ENCODE measurements around the gene WNK2.

WNK2 gene

GRCh38 chr9:93297659-93298497 is 113.9 kb downstream of the WNK2 start:
- no peak overlapping the region for H3K27ac Mint-ChIP-seq
- DNase-seq (no peak), ATAC-seq (replicated peaks) (no peak)
- peaks cover 18 to 36% of the 10 kb centered on the region in 2 donors for H3K4me1 Mint-ChIP-seq
- no peaks in the 10 kb centered on the region for H3K36me3 Mint-ChIP-seq
- no peak overlapping the region for H3K4me3 Mint-ChIP-seq
- H3K27me3 Mint-ChIP-seq, result peaks cover 13 to 32% of the 10 kb centered on the region in 2 donors
- H3K9me3 Mint-ChIP-seq, result no peaks in the 10 kb centered on the region

DNA sequence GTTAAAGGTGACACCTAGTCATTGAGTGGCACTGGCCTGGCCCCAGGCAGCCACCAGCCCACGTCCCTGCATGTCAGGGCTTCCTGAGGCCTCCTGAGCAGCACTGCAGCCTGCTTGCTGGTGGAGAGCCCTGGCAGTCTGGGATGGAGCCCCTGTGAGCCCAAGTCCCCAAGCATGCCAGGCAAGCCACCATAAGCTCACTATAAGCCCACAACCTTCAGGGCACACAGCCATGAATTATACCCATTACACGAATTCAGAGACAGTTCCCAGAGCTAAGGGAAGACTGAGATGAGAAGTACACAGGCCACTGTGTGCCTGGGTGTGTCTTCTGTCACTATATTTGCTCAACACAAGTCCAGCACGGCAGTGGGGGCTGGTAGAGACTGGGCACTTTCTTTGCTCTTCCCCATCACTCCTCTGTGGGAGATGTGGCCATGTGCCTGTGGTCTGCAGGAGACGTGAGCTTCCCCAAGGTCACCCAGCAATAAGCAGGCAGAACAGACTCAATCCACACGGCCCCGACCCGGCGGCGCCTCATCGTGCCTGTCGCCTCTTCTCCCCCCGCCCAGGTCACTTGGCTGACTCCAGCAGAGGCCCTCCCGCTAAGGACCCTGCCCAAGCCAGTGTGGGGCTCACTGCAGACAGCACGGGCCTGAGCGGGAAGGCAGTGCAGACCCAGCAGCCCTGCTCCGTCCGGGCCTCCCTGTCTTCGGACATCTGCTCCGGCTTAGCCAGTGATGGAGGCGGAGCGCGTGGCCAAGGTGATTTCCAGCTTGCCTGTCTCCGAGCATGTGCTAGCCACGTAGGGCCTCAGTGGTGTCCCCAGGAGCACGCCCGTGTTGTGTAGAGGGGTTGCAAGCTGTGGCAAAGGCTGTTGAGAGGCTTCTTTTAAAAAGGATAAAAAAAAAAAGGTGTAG is 114.8 kb downstream of the WNK2 start:
- Mint-ChIP-seq H3K4me3 (no peak overlapping the region), H3K9me3 (no peaks in the 10 kb centered on the region), H3K27me3 (peaks cover 10 to 28% of the 10 kb centered on the region in 2 donors), H3K4me1 (peaks cover 16 to 33% of the 10 kb centered on the region in 2 donors), H3K36me3 (no peaks in the 10 kb centered on the region), H3K27ac (no peak overlapping the region)
- DNase-seq, result no peak
- no peak for ATAC-seq (replicated peaks)

- H3K36me3 Mint-ChIP-seq, result no peaks in the 10 kb centered on the region
- peaks cover 10 to 25% of the 10 kb centered on the region in 2 donors for H3K4me1 Mint-ChIP-seq
- no peak for ATAC-seq (replicated peaks)
- H3K27me3 Mint-ChIP-seq, result peaks cover 5 to 19% of the 10 kb centered on the region in 2 donors
- no peak for DNase-seq
- no peak overlapping the region for H3K4me3 Mint-ChIP-seq
- H3K27ac Mint-ChIP-seq, result no peak overlapping the region
- no peaks in the 10 kb centered on the region for H3K9me3 Mint-ChIP-seq
These were observed 115.7 kb downstream of the WNK2 start for GRCh38 chr9:93299418-93300174.

- no peak overlapping the region for H3K4me3 Mint-ChIP-seq
- H3K9me3 Mint-ChIP-seq, result no peaks in the 10 kb centered on the region
- H3K4me1 Mint-ChIP-seq, result peaks cover 8 to 19% of the 10 kb centered on the region in 2 donors
- no peak for ATAC-seq (replicated peaks)
- H3K27me3 Mint-ChIP-seq, result peaks cover 5 to 18% of the 10 kb centered on the region in 2 donors
- no peaks in the 10 kb centered on the region for H3K36me3 Mint-ChIP-seq
- DNase-seq, result no peak
- no peak overlapping the region for H3K27ac Mint-ChIP-seq
These were observed 116.2 kb downstream of the WNK2 start for GRCh38 chr9:93300175-93300572.

- Mint-ChIP-seq H3K4me3 (no peak overlapping the region), H3K27ac (no peak overlapping the region), H3K9me3 (no peaks in the 10 kb centered on the region), H3K36me3 (no peaks in the 10 kb centered on the region), H3K27me3 (peaks cover 5 to 18% of the 10 kb centered on the region in 2 donors), H3K4me1 (peaks cover 6 to 19% of the 10 kb centered on the region in 2 donors)
- ATAC-seq (replicated peaks) (no peak), DNase-seq (no peak)
These were observed 116.7 kb downstream of the WNK2 start for GRCh38 chr9:93300585-93301081.

DNA sequence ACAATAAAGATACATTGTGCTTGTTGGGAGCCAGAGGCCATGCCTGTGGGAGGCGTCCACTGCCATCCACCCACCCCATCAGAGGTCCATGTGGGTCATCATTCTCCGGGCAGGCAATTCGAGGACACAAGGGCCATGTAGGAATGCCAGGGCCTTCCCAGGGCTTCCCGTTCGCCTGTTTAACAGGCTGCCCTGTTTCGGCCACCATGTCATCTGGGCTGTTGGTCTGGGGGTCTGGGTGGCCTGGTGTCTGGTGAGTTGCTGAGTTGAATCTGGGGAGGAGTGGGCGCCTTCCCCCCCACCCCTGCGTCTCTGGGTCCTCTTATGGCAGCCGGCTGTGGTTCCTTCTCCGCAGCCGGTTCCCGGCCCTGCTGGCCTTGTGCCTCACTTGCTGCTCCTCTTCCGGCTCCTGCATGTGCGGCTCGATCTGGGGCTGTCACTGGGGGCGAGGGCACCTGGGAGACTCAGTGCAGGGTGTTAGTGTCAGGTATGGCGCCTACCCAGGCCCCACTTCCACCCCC is 117.4 kb downstream of the WNK2 start:
- Mint-ChIP-seq H3K4me1 (peaks cover 5 to 19% of the 10 kb centered on the region in 2 donors), H3K27me3 (peaks cover 5 to 18% of the 10 kb centered on the region in 2 donors), H3K36me3 (no peaks in the 10 kb centered on the region), H3K27ac (peak overlapping the region; percentile 27), H3K4me3 (no peak overlapping the region), H3K9me3 (no peaks in the 10 kb centered on the region)
- ATAC-seq (replicated peaks) (no peak), DNase-seq (no peak)

DNA sequence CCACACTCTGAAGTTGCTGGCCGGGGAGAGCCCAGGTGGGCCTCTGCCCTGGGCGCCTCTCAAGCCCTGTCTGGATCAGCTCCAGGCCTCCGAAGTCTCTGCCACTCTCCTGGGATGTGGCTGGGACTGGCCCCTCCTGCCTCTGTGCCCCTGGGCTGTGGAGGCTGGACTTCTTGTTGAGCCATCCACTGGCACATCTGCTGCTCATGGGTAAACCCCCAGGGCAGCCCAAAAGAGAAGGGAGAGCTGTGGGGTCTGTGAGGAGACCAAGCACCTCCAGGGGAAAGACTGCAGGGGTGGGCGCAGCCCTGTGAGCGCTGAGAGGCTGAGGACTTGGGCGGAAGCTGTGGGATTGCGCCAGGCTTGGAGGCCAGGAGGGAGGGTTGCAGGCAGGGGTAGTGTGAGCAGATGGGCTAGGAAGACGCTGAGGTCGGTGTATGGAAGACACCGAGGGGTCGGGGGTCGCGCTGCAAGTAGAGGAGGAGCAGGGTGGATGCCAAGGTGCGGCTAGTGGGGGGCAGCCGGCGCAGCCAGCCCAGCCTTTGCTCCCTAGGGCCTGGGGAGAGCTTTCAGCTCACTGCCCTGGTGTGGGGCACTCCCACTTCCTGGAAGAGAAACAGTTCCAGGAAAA is 118.1 kb downstream of the WNK2 start:
- ATAC-seq (replicated peaks) (peak; percentile 8 to 17), DNase-seq (no peak)
- Mint-ChIP-seq H3K9me3 (no peaks in the 10 kb centered on the region), H3K36me3 (no peaks in the 10 kb centered on the region), H3K4me1 (peaks cover 5 to 17% of the 10 kb centered on the region in 2 donors), H3K27ac (no peak overlapping the region), H3K27me3 (peaks cover 3 to 16% of the 10 kb centered on the region in 2 donors), H3K4me3 (no peak overlapping the region)

DNA sequence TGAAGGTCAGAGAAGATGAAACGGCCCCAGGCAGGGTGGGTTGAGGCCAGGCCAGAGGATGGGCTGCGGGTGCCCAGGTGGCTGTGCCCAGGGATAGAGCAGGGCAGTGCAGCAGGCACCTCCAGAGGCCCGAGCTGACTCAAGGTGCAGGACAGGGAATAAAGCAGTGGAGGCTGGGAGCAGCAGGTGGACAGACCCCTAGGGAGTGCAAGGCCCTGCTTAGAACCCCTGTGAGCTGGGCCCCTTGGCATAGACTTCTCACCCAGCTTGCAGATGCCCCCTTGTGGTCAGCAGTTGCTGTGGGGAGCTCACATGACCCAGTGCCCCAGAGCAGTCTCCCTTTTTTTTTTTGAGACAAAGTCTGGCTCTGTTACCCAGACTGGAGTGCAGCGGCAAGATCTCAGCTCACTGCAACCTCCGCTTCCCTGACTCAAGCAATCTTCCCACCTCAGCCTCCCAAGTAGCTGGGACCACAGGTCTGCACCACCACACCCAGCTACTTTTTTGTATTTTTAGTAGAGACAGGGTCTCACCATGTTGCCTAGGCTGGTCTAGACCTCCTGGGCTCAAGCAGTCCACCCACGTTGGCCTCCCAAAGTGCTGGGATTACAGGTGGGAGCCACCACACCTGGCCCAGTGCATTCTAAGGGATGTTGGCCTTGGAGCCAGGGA is 118.8 kb downstream of the WNK2 start:
- no peak overlapping the region for H3K4me3 Mint-ChIP-seq
- H3K27me3 Mint-ChIP-seq, result peaks cover 0 to 10% of the 10 kb centered on the region in 2 donors
- DNase-seq (peak; percentile 48), ATAC-seq (replicated peaks) (peak; percentile 89 to 93)
- H3K27ac Mint-ChIP-seq, result no peak overlapping the region
- no peaks in the 10 kb centered on the region for H3K36me3 Mint-ChIP-seq
- peaks cover 3 to 13% of the 10 kb centered on the region in 2 donors for H3K4me1 Mint-ChIP-seq
- no peaks in the 10 kb centered on the region for H3K9me3 Mint-ChIP-seq

DNA sequence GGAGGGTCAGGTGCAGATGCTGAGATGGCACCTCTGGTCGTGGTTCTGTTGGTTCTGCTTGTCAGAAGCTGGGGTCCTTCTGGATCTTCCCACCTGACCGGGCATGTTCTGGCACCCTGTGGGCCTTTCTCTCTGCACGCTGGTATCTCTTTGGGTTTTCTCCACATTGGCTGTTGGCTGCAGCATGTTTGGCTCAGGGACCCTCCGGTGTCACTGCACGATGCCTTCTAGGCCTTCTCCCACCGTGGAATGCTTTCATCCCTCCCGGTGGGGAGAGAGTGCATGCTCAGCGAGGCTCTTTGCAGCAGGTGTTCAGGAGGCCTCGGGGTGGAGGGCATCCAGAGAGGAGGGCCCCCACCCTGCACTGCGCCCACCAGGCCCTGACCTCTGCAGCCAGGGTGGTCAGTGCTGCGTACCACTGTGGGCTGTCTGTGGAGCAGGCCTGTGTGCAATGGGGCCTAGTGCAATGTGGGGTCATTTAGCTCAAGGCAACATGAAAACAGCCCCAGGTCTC is 119.4 kb downstream of the WNK2 start:
- Mint-ChIP-seq H3K27ac (no peak overlapping the region), H3K4me1 (peaks cover 3 to 13% of the 10 kb centered on the region in 2 donors), H3K9me3 (no peaks in the 10 kb centered on the region), H3K36me3 (no peaks in the 10 kb centered on the region), H3K4me3 (no peak overlapping the region), H3K27me3 (peaks cover 0 to 6% of the 10 kb centered on the region in 2 donors)
- DNase-seq, result no peak
- ATAC-seq (replicated peaks), result no peak

- Mint-ChIP-seq H3K27ac (peak overlapping the region; percentile 76), H3K9me3 (no peaks in the 10 kb centered on the region), H3K27me3 (peaks cover 0 to 6% of the 10 kb centered on the region in 2 donors), H3K4me3 (no peak overlapping the region), H3K4me1 (peaks cover 3 to 13% of the 10 kb centered on the region in 2 donors), H3K36me3 (no peaks in the 10 kb centered on the region)
- no peak for ATAC-seq (replicated peaks)
- no peak for DNase-seq
These were observed 120.1 kb downstream of the WNK2 start for GRCh38 chr9:93303806-93304573.

DNA sequence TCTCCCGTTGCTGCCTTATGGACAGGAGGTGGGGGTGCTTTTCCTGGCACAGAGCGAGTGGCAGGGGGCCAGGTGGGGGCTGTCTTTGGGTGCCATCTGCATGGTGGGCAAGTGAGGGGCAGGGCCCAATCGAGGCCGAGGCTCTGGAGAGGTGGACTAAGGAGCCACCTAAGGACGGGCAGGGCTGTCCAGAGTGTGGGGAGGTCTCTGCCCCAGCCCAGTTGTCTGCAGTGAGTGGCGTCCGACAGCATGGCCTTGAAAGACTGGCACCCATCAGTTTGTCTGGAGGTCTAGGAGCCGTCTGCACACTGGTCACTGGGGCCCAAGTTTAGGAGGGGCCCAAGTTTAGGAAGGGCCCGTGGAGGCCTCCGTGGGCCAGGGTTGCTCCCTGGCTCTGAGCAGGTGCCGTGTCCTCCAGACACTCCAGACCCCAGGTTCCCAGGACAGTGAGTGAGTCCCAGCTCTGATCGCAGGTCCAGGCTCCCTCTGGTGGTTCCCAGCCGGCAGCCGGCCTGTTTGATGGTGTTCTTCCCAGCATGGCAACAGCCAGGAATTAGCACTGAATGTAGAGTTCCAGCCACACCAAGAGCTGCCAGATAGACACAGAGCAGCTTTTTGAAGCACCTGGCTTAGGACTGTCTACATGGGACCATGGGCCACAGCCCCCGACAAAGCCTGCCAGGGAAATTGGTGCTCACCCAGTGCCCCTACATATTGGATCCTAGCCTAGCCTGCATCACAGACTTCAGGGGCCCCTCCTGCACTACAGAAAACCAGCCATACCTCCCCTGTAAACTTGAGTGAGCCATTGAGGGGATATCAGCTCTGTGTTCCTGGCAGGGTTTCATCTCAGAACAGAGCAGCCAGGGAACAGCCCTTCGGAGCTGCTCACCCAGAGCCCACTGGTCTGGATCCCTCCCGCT is 120.9 kb downstream of the WNK2 start:
- H3K4me1 Mint-ChIP-seq, result peaks cover 3 to 13% of the 10 kb centered on the region in 2 donors
- no peak overlapping the region for H3K4me3 Mint-ChIP-seq
- DNase-seq (no peak), ATAC-seq (replicated peaks) (peak in 1 of 2 donors; percentile 41)
- H3K9me3 Mint-ChIP-seq, result no peaks in the 10 kb centered on the region
- no peak overlapping the region for H3K27ac Mint-ChIP-seq
- peaks cover 0 to 6% of the 10 kb centered on the region in 2 donors for H3K27me3 Mint-ChIP-seq
- H3K36me3 Mint-ChIP-seq, result no peaks in the 10 kb centered on the region

Measured in stimulated activated naive B cell treated with anti-CD40 and anti-IgM and Interleukin-4, amounts not matched to agents 10 μg/mL and 1 μg/mL and 100 μg/mL, for 72 hours (primary cell).